ENCODE data around the gene COL26A1.
A peak's percentile ranks its signal among the peaks of the same experiment; 100 is the strongest.
"Not testable (repeated sequence)": the region's sequence is repeated elsewhere in the genome, so short reads cannot be mapped to it uniquely, and the experiment has no call there.

Gene COL26A1

DNA sequence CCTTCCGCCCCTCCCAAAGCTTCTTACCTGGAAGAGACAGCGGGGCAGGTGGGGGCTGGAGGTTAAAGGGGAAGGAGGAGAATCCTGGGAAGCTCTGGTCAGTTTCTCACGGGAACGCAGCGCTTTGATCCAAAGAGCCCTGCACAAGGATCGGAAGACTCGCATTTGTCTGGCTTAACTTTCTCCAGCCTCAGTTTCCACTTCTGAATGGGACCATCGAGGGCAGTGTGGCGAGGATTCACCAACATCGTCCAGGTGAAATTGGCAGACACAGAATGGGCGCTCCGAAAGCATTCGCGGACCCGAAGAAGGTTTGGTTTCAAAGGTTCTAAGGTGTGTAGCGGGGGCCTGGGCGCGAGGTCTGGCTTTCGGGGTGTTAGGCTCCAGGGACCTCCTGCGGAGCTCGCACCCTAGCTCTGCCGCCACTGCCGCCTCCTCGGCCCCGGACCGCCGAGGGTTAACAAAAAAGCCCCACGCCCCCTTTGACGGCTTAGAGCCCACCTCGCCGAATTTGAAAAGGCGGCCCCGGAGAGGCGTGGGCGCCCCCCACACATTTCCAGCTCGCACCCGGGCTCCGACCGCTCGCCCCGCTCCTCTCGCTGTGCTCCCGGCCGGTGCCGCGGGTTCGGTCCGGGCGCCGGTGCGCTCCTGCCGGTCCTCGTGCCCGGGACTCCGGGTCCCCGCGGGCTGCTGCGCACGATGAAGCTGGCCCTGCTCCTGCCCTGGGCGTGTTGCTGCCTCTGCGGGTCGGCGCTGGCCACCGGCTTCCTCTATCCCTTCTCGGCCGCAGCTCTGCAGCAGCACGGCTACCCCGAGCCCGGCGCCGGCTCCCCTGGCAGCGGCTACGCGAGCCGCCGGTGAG is at the start of gene COL26A1:
COL26A1 (plus strand) TSS at position 542 of the 862 bp plus-strand sequence; CDS start at position 700, 158 bp downstream.
- DNase-seq: peak; percentile 8

DNA sequence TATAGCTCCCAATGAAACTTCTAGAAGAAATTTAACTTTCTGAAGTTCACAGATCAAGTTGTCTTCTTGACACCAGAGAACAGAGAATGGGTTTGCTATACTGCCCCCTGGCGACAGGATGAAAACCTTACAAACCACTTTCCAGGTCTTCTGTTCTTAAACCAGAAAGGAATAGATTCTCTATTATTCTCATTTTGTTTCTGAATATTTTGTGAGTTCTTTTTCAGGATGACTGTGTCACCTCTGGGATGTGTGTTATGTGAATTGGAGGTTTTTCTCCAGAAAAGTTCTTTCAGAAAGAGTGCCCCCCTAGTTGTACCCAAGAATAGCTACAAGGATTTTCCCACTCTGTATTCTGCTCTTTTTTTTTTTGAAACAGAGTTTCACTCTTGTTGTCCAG is 47.3 kb upstream of the COL26A1 start:
- peak; percentile 50 for DNase-seq

DNA sequence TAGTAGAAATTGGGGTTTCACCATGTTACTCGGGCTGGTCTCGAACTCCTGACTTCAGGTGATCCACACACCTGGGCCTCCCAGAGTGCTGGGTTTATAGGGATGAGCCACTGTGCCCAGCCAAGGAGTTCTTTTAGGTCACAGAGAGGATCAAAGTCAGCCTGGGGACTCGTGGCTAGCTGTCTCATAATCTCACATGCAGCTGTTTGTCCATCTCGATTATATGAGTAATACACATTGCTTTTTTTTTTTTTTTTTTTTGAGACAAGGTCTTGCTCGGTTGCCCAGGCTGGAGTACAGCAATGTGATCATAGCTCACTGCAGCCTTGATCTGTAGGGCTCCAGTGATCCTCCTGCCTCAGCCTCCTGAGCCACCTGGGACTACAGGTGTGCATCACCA is 43.3 kb upstream of the COL26A1 start:
- no peak for DNase-seq

DNA sequence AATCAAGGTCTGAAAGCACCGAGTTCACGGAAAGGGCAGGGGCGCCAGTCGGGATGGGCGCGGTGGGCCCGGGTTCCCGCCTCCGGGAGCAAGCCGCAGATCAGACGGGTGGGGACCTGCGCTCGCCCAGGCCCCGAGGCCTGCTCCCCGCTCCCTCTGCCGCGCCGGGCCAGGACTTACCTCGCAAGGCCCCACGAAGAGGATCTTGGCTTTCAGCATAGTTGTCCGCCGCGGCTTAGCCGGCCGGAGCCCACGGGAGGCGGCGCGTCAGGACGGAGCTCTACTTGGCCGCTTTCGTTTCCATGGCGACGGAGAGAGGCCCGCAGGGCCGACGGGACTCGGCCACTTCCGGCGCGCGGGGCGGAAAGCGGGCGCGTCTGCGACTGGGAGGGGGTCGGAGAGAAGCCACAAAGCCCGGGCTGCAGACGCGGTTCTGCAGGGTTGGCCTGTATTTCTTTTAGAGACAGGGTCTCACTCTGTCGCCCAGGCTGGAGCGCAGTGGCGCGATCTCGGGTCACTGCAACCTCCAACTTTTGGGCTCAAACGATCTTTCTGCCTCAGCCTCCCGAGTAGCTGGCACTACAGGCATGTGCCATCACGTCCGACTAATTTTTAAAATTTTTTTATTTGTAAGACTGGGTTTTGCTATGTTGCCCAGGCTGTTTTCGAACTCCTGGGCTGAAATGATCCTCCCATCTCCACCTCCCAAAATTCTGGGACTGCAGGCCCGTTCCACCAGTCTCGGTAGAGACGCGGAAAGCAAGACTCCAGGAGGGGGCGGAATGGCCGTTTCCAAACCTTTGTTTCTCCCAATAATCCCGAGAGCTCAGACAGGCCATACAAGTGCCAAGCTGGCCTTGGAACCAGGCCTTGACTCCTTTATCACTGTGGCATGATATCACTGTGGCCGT is 40.9 kb upstream of the COL26A1 start, which contains the start of gene IFT22:
IFT22 (minus strand) TSS at position 322 of the 911 bp plus-strand sequence; CDS start at position 219, 103 bp downstream.
- peak; percentile 95 for DNase-seq

DNA sequence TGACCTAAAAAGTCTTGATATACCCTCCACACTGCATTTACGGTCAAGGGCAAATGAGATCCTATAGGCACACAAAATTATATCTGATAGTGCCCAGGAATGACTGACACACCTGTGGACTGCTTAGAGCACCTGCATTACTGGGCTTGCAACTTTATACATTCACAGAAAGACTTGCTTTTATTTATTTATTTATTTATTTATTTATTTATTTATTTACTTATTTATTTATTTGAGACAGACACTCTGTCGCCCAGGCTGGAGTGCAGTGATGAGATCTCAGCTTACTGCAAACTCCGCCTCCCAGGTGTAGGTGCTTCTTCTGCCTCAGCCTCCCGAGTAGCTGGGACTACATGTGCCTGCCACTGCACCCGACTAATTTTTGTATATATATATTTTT is 34.5 kb upstream of the COL26A1 start:
- no peak for DNase-seq

DNA sequence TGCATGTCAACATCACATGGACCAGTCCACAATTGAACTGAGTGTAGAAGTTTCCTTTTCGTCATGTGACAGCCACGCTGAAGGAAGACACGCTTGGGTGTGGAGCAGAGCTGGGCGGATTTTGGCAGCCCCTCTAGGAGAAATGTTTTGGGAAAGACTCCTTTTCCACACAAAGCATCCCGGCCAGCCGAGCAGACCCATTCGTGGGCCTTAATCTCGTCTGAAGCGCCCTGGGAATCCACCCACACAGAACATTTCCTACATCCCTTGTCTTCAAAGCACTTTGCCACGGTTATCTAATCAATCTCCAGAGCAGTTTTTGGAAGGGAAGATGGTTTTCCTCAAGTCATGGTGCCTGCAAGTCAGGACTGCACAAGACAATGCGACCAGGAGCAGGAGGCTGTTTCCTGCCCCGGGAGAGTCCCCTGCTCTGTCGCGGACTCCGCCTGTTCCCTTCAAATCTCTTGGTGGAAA is 32.6 kb upstream of the COL26A1 start:
- no peak for DNase-seq

DNA sequence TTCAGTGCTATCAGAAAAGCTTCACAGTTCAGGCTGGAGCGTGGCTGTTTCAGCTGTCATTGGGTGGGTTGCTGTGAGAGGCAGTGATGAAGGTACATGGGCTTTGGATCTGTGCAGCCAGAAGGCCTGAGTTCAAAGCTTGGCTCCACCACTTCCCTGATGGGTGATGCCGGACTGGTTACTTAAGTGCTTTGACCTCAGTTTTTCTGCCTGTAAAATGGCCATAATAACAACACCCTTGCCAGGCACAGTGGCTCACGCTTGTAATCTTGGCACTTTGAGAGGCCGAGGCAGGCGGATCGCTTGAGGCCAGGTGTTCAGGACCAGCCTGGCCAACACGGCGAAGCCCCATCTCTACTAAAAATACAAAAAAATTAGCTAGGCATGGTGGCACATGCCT is 30.6 kb upstream of the COL26A1 start:
- DNase-seq: no peak

DNA sequence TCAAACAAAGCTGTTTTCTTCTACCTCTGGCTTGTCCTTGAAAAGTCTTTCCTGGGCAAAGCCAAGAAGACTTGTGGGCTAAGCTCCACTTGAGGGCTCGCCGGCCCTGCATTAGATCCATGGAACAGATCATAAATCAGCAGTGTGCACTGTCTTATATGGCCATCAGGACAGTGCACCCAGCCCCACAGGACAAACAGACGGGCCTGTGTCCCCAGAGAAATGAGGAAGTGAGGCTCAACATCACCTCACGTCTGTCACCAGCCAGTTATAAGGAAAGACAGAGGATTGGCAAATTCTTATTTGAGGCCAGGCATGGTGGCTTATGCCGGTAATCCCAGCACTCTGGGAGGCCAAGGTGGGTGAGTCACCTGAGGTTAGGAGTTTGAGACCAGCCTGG is 28.8 kb upstream of the COL26A1 start:
- DNase-seq: no peak

DNA sequence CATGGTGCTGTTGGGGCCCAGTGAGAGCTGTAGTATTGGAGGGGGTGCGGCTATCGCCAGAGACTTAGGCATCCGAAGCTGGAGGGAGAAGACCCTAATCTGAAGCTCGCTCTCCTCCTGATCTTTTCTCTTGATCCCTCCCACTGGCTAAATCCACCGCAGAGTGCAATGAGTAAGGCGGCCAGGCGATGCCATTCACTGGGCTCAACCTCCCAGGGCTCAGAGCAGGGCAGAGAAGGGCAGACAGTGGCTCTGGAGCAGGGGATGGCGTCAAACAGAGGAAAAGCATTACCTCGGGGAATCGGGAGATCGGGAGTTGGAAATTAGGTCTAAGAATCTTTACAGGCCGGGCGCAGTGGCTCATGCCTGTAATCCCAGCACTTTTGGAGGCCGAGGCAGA is 22.3 kb upstream of the COL26A1 start:
- DNase-seq: no peak

DNA sequence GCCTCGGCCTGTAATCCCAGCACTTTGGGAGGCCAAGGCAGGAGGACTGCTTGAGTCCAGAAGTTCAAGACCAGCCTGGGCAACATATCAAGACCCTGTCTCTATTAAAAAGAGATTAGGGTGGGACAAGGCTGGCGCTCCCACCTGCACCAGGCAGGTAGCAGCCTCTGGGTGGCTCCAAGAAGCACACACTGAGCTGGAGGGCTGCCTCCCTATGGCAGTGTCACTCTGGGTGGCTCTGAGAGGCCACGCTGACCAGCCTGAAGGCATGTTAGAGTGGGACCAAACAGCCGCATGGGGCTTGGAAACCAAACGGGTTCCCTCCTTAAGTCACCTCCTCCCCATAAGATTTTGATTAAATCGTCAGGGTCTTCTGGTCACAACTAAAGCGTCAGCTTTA is 19.8 kb upstream of the COL26A1 start:
- no peak for DNase-seq

DNA sequence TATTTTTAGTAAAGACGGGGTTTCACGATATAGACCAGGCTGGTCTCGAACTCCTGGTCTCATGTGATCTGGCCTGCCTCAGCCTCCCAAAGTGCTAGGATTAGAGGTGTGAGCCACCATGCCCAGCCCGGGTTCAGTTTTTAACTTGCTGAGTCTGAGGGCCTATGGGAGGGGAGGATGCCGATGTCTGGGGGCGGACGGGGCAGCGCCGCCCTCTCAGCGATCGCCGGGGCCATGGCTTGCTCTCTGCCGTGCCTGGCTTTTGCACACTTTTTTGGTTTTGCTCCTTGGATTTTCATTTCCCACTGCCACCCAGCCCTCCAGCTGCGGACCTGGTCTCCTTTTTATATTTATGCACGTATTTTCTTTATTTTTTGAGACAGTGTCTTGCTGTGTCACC is 15.2 kb upstream of the COL26A1 start:
- no peak for DNase-seq

DNA sequence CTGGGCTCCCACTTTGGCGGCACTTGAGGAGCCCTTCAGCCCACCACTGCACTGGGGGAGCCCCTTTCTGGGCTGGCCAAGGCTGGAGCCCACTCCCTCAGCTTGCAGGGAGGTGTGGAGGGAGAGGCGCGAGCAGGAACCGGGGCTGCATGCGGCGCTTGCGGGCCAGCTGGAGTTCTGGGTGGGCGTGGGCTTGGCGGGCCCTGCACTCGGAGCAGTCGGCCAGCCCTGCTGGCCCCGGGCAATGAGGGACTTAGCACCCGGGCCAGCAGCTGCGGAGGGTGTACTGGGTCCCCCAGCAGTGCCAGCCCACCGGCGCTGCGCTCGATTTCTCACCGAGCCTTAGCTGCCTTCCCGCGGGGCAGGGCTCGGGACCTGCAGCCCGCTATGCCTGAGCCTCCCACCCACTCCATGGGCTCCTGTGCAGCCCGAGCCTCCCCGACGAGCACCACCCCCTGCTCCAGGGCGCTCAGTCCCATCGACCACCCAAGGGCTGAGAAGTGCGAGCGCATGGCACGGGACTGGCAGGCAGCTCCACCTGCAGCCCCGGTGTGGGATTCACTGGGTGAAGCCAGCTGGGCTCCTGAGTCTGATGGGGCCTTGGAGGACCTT is 14.1 kb upstream of the COL26A1 start:
- not testable (repeated sequence) for DNase-seq

DNA sequence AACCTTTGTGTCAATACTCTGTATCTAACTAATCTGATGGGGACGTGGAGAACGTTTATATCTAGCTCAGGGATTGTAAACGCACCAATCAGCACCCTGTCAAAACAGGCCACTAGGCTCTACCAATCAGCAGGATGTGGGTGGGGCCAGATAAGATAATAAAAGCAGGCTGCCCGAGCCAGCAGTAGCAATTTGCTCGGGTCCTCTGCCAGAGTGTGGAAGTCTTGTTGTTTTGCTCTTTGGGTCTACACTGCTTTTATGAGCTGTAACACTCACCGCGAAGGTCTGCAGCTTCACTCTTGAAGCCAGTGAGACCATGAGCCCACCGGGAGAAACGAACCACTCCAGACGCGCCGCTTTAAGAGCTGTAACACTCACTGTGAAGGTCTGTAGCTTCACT is 13.4 kb upstream of the COL26A1 start:
- not testable (repeated sequence) for DNase-seq

DNA sequence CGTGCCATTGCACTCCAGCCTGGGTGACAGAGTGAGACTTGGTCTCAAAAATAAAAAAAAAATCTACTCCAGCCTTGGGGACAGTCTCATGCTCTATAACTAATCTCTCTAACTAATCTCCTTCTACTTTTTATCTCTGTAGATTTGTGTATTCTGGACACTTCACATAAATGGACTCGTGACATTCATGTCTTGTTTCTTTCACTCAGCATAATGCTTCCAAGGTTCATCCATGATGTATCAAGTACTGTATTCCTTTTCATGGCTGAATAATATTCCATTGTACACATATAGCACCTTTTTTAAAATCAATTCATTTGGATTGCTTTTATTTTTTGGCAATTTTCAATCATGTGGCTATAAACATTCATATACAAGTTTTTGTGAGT is 9.8 kb upstream of the COL26A1 start:
- no peak for DNase-seq

DNA sequence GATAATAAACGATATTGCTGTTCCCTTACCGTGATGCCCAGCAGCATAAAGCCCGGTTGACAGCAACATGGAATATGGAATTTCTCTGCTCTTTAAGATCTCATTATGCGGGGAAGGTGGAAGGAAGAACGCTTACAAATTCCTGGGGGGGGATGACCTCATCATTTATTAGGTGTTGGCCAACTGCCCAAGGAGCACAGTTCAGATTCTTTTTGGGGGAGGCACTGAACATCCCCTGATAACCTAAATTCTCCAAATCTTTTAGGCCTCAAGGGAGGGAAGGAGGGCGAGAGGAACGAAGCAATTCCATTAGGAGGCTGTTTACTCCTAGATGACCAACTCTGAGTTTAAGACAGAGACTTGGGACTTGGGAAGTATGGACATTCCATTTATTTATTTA is 5.2 kb upstream of the COL26A1 start:
- DNase-seq: no peak

DNA sequence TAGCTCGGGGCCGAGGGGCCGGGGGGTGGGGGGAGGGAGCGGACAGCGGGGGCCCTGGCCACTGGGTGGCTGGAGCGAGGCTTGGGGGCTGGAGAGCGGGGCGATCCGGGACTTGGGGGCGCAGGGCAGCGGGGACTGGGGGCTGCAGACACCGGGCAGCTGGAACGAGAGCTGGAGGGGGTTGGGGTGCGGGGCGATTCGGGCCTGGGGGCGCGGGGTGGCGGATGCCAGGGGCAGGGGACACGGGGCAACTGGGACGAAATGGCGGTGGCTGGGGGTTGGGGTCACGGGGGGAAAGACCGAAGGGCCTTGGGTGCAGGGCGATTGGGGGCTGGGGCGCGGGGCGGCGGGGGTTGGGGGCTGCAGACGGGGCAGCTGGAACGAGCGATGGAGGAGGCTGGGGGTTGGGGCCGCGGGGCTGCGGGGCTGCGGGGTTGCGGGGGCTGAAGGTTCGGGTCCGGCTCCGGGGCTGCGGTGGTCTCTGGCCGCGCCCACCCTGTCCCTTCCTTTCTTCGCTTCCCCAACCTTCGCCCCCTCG is 590 bp downstream of the COL26A1 start:
- DNase-seq: no peak

DNA sequence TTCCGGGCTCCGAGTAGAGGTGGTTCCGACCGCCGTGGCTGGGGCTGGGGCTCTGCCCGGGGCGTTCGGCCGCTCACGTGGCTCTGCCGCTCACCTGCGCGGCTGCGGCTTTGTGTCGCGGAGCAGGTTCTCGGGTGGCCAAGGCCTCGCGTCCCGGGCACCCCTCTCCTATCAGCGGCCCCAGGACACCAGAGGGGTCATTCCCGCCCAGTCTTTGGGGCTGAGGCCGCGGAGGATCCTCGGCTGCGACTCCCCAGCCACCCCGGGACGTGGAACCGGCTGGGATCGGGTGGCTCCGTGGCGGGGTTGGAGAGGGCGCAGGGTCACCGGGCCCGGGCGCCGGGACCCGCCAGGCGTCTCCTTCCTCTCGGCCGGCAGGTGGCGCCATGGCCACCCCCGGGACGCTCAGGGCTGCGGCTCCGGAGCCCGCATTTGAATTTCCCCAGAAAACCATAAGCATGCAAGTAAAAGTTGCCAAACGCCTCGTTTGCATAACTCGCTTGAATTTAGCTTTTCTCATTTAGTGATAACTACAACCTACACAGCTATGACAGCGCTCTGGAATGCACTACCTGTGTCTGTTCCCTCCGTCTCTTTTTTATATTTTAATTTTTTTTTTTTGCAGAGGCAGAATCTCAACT is 1.2 kb downstream of the COL26A1 start:
- peak; percentile 64 for DNase-seq

DNA sequence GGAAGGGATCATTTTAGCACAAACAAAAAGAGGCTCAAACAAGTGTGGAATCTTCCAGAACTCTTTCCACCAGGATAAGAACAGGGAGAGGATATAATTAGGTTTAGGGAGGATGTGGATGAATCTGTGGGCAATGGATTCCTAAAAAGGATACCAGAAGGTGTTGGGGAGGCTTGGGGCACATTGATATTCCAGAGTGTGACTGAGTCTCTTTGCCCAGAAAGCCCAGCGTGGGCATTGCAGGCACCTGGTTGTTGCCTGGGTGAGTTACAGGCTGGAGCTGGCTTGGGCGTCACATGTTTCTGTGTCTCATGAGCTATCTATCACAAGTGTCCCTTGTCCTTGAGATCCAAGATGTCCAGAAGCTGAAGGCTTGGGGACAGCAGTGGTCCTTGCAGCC is 3.3 kb downstream of the COL26A1 start:
- DNase-seq: no peak

DNA sequence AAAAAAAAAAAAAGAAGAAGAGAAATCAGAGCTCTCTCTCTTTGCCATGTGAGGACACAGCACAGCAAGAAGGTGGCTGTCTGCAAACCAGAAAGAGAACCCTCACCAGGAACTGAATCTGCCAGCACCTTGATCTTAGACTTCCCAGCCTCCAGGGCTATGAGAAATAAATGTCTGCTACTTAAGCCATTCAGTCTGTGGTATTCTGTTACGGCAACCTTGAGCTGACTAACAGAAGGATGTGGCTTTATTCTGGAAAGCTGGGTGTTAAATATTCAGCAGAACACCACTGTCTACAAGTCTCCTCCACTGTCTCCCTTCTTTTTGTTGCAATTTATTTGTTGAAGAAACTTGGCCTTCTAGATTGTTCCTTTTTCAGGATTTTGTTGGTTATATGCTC is 5.0 kb downstream of the COL26A1 start:
- no peak for DNase-seq

DNA sequence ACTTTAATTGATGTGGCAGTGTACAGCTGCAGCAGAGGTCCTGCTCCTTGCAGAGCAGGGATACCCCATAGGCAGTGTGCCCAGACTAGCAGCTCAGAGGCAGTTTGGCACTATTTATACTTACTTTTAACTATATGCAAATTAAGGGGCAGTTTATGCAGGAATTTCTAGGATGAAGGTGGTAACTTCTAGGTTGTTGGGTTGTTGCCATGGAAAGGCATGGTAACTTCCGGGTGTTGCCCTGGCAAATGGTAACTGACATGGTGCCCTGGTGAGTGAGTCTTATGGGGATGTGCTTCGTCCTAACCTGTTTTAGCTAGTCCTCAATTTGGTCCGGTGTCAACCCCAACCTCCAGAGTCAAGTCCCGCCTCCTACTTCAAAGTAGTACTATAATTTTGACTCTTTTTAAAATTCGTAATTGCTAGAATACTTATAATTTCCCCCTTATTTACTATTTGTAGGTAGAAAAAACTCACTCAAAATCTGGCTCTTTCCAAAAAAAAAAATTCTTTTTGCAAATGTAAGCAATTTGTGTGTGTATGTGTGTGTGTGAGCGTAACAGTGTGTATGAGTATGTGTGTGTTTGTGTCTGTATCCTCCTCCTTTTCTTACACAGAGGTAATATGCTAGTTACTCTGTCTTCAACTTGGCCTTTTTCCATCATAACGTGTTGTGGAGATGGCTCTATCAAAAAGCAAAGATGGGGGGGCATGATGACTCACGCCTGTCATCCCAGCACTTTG is 5.9 kb downstream of the COL26A1 start:
- no peak for DNase-seq

DNA sequence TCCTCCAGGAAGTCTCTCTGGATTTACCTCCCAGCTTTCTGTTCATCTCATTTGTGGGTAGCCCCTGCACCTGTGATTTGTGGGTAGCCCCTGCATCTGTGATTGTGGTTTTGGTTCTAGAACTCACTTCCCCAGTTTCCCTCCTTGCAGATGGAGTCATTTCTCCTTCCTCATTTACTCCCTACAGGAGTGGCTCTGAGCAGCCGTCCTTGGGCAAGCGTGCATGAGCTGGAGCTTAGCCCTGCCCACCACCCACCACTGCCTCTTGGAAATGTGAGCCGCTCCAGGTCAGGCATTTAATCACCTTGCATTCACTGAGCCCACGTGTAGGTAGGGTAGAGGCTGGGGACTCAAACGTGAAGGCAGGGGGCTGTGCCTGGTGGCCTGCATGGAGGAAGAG is 8.2 kb downstream of the COL26A1 start:
- peak; percentile 56 for DNase-seq

All from inflammatory macrophage treated with lipopolysaccharide for 4 hours (primary cell).